ENCODE results near the gene GALNTL6. TPM values are rescaled to one million over a fixed set of nuclear protein-coding genes. Genes with fewer than 3 reads are reported as not detected.

Gene GALNTL6
- total RNA-seq, 1 donor from 2014 or later, result 0.34 TPM

- H3K4me1 Mint-ChIP-seq (ENCODE audit: low read depth, unreplicated experiment), result peaks cover 2% of the 10 kb centered on the region
- H3K27ac Mint-ChIP-seq (ENCODE audit: unreplicated experiment), result no peak overlapping the region
- peaks cover 12% of the 10 kb centered on the region for H3K27me3 Mint-ChIP-seq (ENCODE audit: unreplicated experiment)
- H3K36me3 Mint-ChIP-seq (ENCODE audit: unreplicated experiment), result no peaks in the 10 kb centered on the region
- DNase-seq, result no peak
- no peak overlapping the region for H3K4me3 Mint-ChIP-seq (ENCODE audit: unreplicated experiment)
- TF ChIP-seq CTCF (IDR thresholded peaks at IDR 0.05; ENCODE audit: partially characterized antibody, unreplicated experiment), result no peak
- peaks cover 2% of the 10 kb centered on the region for H3K9me3 Mint-ChIP-seq (ENCODE audit: unreplicated experiment)
Observed at GRCh38 chr4:171814545-171814944, 1.3 kb downstream of the GALNTL6 start.

- Mint-ChIP-seq H3K4me1 (ENCODE audit: low read depth, unreplicated experiment) (peaks cover 2% of the 10 kb centered on the region), H3K27ac (ENCODE audit: unreplicated experiment) (no peak overlapping the region), H3K36me3 (ENCODE audit: unreplicated experiment) (no peaks in the 10 kb centered on the region), H3K27me3 (ENCODE audit: unreplicated experiment) (peaks cover 11% of the 10 kb centered on the region), H3K9me3 (ENCODE audit: unreplicated experiment) (peaks cover 1% of the 10 kb centered on the region), H3K4me3 (ENCODE audit: unreplicated experiment) (no peak overlapping the region)
- no peak for DNase-seq
- TF ChIP-seq CTCF (IDR thresholded peaks at IDR 0.05; ENCODE audit: partially characterized antibody, unreplicated experiment), result no peak
Observed at GRCh38 chr4:171817026-171817425, 3.8 kb downstream of the GALNTL6 start.

- no peak for DNase-seq
- H3K27me3 Mint-ChIP-seq (ENCODE audit: unreplicated experiment), result no peaks in the 10 kb centered on the region
- H3K36me3 Mint-ChIP-seq (ENCODE audit: unreplicated experiment), result no peaks in the 10 kb centered on the region
- H3K27ac Mint-ChIP-seq (ENCODE audit: unreplicated experiment), result no peak overlapping the region
- H3K4me3 Mint-ChIP-seq (ENCODE audit: unreplicated experiment), result no peak overlapping the region
- TF ChIP-seq CTCF (IDR thresholded peaks at IDR 0.05; ENCODE audit: partially characterized antibody, unreplicated experiment), result no peak
- peaks cover 2% of the 10 kb centered on the region for H3K4me1 Mint-ChIP-seq (ENCODE audit: low read depth, unreplicated experiment)
- no peaks in the 10 kb centered on the region for H3K9me3 Mint-ChIP-seq (ENCODE audit: unreplicated experiment)
Observed at GRCh38 chr4:171834640-171835039, 21.4 kb downstream of the GALNTL6 start.

GRCh38 chr4:171843456-171843855, 30.3 kb downstream of the GALNTL6 start:
- Mint-ChIP-seq H3K27me3 (ENCODE audit: unreplicated experiment) (no peaks in the 10 kb centered on the region), H3K36me3 (ENCODE audit: unreplicated experiment) (no peaks in the 10 kb centered on the region), H3K4me3 (ENCODE audit: unreplicated experiment) (no peak overlapping the region), H3K4me1 (ENCODE audit: low read depth, unreplicated experiment) (peaks cover 2% of the 10 kb centered on the region), H3K9me3 (ENCODE audit: unreplicated experiment) (no peaks in the 10 kb centered on the region), H3K27ac (ENCODE audit: unreplicated experiment) (no peak overlapping the region)
- no peak for DNase-seq
- no peak for TF ChIP-seq CTCF (IDR thresholded peaks at IDR 0.05; ENCODE audit: partially characterized antibody, unreplicated experiment)

GRCh38 chr4:171846232-171846631, 33.0 kb downstream of the GALNTL6 start:
- H3K9me3 Mint-ChIP-seq (ENCODE audit: unreplicated experiment), result no peaks in the 10 kb centered on the region
- peak; percentile 81 for DNase-seq
- H3K27me3 Mint-ChIP-seq (ENCODE audit: unreplicated experiment), result no peaks in the 10 kb centered on the region
- H3K27ac Mint-ChIP-seq (ENCODE audit: unreplicated experiment), result no peak overlapping the region
- peaks cover 3% of the 10 kb centered on the region for H3K4me1 Mint-ChIP-seq (ENCODE audit: low read depth, unreplicated experiment)
- H3K4me3 Mint-ChIP-seq (ENCODE audit: unreplicated experiment), result no peak overlapping the region
- no peaks in the 10 kb centered on the region for H3K36me3 Mint-ChIP-seq (ENCODE audit: unreplicated experiment)
- peak; percentile 65 for TF ChIP-seq CTCF (IDR thresholded peaks at IDR 0.05; ENCODE audit: partially characterized antibody, unreplicated experiment)

Measured in glutamatergic neuron (in vitro differentiated cells).